ENCODE data around the gene TRPV3. TPM values are rescaled to one million over a fixed set of nuclear protein-coding genes. Genes with fewer than 3 reads are reported as not detected.

TRPV3 gene
- total RNA-seq, 3 donors from 2014 or later (not counting 1 experiment from before 2014, with no cell fraction given) = 5.6 to 10.3 (median 7.6) TPM

GRCh38 chr17:3501344-3501743, 56.3 kb downstream of the TRPV3 start:
- no peak overlapping the region for H3K4me3 ChIP-seq (ENCODE audit: low read length)
- no peaks in the 10 kb centered on the region for H3K36me3 ChIP-seq (ENCODE audit: control insufficient read depth, insufficient read depth, low read length)
- no peak for DNase-seq
- no peak overlapping the region for H3K4me3 Mint-ChIP-seq
- H3K4me1 ChIP-seq (ENCODE audit: control insufficient read depth, insufficient read depth, low read length) = no peaks in the 10 kb centered on the region
- no peak for TF ChIP-seq CTCF (IDR thresholded peaks at IDR 0.05)
- H3K27me3 Mint-ChIP-seq (ENCODE audit: low read depth in 2 of 2) = peaks cover 0 to 4% of the 10 kb centered on the region in 2 donors
- H3K27ac Mint-ChIP-seq = no peak overlapping the region
- no peak overlapping the region for H3K27ac ChIP-seq (ENCODE audit: low read length)
- no peaks in the 10 kb centered on the region for H3K9me3 Mint-ChIP-seq
- no peaks in the 10 kb centered on the region for H3K9me3 ChIP-seq (ENCODE audit: control insufficient read depth, insufficient read depth, low read length)
- H3K36me3 Mint-ChIP-seq = no peaks in the 10 kb centered on the region
- no peak for ATAC-seq
- intact Hi-C loops (cut with micrococcal nuclease) = no loop called here
- no peaks in the 10 kb centered on the region for H3K27me3 ChIP-seq (ENCODE audit: control insufficient read depth, insufficient read depth, low read length)
- no peaks in the 10 kb centered on the region for H3K4me1 Mint-ChIP-seq
- 86% methylated on average over 5 of the region's 5 CpGs for WGBS (ENCODE audit: insufficient coverage)

- H3K4me1 ChIP-seq (ENCODE audit: control insufficient read depth, insufficient read depth, low read length) = no peaks in the 10 kb centered on the region
- intact Hi-C loops (cut with micrococcal nuclease) = no loop called here
- 70% methylated on average over 5 of the region's 7 CpGs for WGBS (ENCODE audit: insufficient coverage)
- no peaks in the 10 kb centered on the region for H3K9me3 ChIP-seq (ENCODE audit: control insufficient read depth, insufficient read depth, low read length)
- Mint-ChIP-seq H3K36me3 (no peaks in the 10 kb centered on the region), H3K4me1 (no peaks in the 10 kb centered on the region), H3K9me3 (no peaks in the 10 kb centered on the region), H3K27ac (no peak overlapping the region), H3K4me3 (no peak overlapping the region), H3K27me3 (ENCODE audit: low read depth in 2 of 2) (peaks cover 6 to 7% of the 10 kb centered on the region in 2 donors)
- ATAC-seq (no peak), DNase-seq (no peak)
- no peak overlapping the region for H3K27ac ChIP-seq (ENCODE audit: low read length)
- H3K36me3 ChIP-seq (ENCODE audit: control insufficient read depth, insufficient read depth, low read length) = no peaks in the 10 kb centered on the region
- H3K4me3 ChIP-seq (ENCODE audit: low read length) = no peak overlapping the region
- no peaks in the 10 kb centered on the region for H3K27me3 ChIP-seq (ENCODE audit: control insufficient read depth, insufficient read depth, low read length)
- no peak for TF ChIP-seq CTCF (IDR thresholded peaks at IDR 0.05)
These were observed 60.5 kb downstream of the TRPV3 start for GRCh38 chr17:3497101-3497500.

GRCh38 chr17:3485481-3486068, 72.0 kb downstream of the TRPV3 start:
- Mint-ChIP-seq H3K4me1 (no peaks in the 10 kb centered on the region), H3K27me3 (ENCODE audit: low read depth in 2 of 2) (peaks cover 19 to 24% of the 10 kb centered on the region in 2 donors), H3K36me3 (no peaks in the 10 kb centered on the region), H3K27ac (no peak overlapping the region), H3K9me3 (no peaks in the 10 kb centered on the region), H3K4me3 (no peak overlapping the region)
- Histone ChIP-seq H3K27me3 (ENCODE audit: control insufficient read depth, insufficient read depth, low read length) (no peaks in the 10 kb centered on the region), H3K4me1 (ENCODE audit: control insufficient read depth, insufficient read depth, low read length) (no peaks in the 10 kb centered on the region), H3K9me3 (ENCODE audit: control insufficient read depth, insufficient read depth, low read length) (no peaks in the 10 kb centered on the region), H3K4me3 (ENCODE audit: low read length) (no peak overlapping the region), H3K27ac (ENCODE audit: low read length) (no peak overlapping the region), H3K36me3 (ENCODE audit: control insufficient read depth, insufficient read depth, low read length) (no peaks in the 10 kb centered on the region)
- no peak for DNase-seq
- ATAC-seq = no peak
- intact Hi-C loops (cut with micrococcal nuclease) = no loop called here
- WGBS (ENCODE audit: insufficient coverage) = 90% methylated on average over 7 of the region's 8 CpGs
- no peak for TF ChIP-seq CTCF (IDR thresholded peaks at IDR 0.05)

- H3K36me3 Mint-ChIP-seq = no peaks in the 10 kb centered on the region
- Histone ChIP-seq H3K9me3 (ENCODE audit: control insufficient read depth, insufficient read depth, low read length) (no peaks in the 10 kb centered on the region), H3K4me1 (ENCODE audit: control insufficient read depth, insufficient read depth, low read length) (no peaks in the 10 kb centered on the region), H3K27ac (ENCODE audit: low read length) (no peak overlapping the region), H3K27me3 (ENCODE audit: control insufficient read depth, insufficient read depth, low read length) (no peaks in the 10 kb centered on the region), H3K4me3 (ENCODE audit: low read length) (no peak overlapping the region), H3K36me3 (ENCODE audit: control insufficient read depth, insufficient read depth, low read length) (no peaks in the 10 kb centered on the region)
- DNase-seq = no peak
- no peak overlapping the region for H3K27ac Mint-ChIP-seq
- WGBS (ENCODE audit: insufficient coverage) = 90% methylated on average over 1 of the region's 3 CpGs
- no peak for ATAC-seq
- H3K27me3 Mint-ChIP-seq (ENCODE audit: low read depth in 2 of 2) = peaks cover 6 to 22% of the 10 kb centered on the region in 2 donors
- no peaks in the 10 kb centered on the region for H3K9me3 Mint-ChIP-seq
- intact Hi-C loops (cut with micrococcal nuclease) = no loop called here
- H3K4me1 Mint-ChIP-seq = no peaks in the 10 kb centered on the region
- TF ChIP-seq CTCF (IDR thresholded peaks at IDR 0.05) = no peak
- H3K4me3 Mint-ChIP-seq = no peak overlapping the region
These were observed 74.8 kb downstream of the TRPV3 start for GRCh38 chr17:3482852-3483251.

All from natural killer cell (primary cell).